Measurements from ENCODE around the gene CYP8B1. TPM values are rescaled to one million over a fixed set of nuclear protein-coding genes. Genes with fewer than 3 reads are reported as not detected.

CYP8B1 gene
- total and polyA plus RNA-seq, 2 experiments from 2014 or later: not detected

DNA sequence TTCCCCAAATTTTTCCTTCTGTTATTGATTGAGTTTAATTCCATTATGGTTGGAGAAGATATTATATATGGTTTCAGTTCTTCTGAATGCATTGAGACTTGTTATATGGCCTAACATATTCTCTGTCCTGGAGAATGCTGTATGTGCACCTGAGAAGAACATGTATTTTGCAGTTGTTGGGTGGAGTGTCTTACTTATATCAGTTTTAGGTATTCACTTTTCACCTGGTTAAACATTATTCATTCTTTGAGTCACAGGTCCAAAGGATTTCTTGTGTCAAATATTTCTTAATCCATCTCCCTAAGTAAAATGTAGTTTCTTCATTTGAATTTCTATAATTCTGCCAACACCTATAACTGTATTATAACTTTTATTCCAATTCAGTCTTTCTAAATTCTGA lies 48.7 kb downstream of the CYP8B1 start:
- Histone ChIP-seq H3K9me2 (ENCODE audit: insufficient read depth) (no peaks in the 10 kb centered on the region), H3K9ac (no peak overlapping the region), H3K4me1 (ENCODE audit: insufficient read depth) (no peaks in the 10 kb centered on the region), H3K27ac (no peak overlapping the region), H3F3A (ENCODE audit: insufficient read depth) (no peaks in the 10 kb centered on the region; the same call in 1 of the 2 replicates), H2AFZ (no peak overlapping the region), H4K20me1 (ENCODE audit: insufficient read depth) (no peaks in the 10 kb centered on the region), H3K27me3 (replicated peaks; ENCODE audit: insufficient read depth) (0 out of 2 replicates have a peak, but pooled peaks cover 7% of the 10 kb centered on the region), H3K36me3 (ENCODE audit: low read depth) (no peaks in the 10 kb centered on the region), H3K4me3 (no peak overlapping the region), H3K79me2 (ENCODE audit: insufficient read depth) (no peaks in the 10 kb centered on the region), H3K9me3 (ENCODE audit: low read depth) (no peaks in the 10 kb centered on the region), H3K4me2 (ENCODE audit: unreplicated experiment) (no peak overlapping the region)
- DNase-seq: no peak
- TF ChIP-seq EZH2phosphoT487 (IDR thresholded peaks at IDR 0.05; ENCODE audit: insufficient read depth, low read depth): no peak
- TF ChIP-seq EZH2 (IDR thresholded peaks at IDR 0.05; ENCODE audit: insufficient read depth, poor library complexity, severe bottlenecking): no peak
- in situ Hi-C loops (cut with MboI): no loop called here

DNA sequence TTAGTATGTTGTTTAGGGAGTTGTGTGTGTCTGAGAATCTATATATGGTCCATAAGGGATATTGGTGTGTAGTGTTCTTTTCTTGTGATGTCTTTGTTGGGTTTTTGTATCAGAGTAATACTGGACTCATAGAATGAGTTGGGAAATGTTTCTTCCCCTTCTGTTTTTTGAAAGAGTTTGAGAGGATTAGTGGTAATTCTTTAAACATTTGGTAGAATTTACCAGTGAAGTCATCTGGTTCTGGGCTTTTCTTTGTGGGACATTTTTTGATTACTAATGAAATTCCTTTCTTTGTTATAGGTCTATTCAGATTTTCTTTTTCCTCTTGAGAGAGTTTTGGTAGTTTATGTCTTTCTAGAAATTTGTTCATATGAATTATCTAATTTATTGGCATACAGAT lies 49.5 kb downstream of the CYP8B1 start:
- no peak overlapping the region for H3K4me3 ChIP-seq
- no peak overlapping the region for H3K27ac ChIP-seq
- 0 out of 2 replicates have a peak, but pooled peaks cover 7% of the 10 kb centered on the region for H3K27me3 ChIP-seq (replicated peaks; ENCODE audit: insufficient read depth)
- no peak overlapping the region for H2AFZ ChIP-seq
- no peaks in the 10 kb centered on the region for H3F3A ChIP-seq (ENCODE audit: insufficient read depth)
- DNase-seq: no peak
- no peaks in the 10 kb centered on the region for H4K20me1 ChIP-seq (ENCODE audit: insufficient read depth)
- no peaks in the 10 kb centered on the region for H3K9me3 ChIP-seq (ENCODE audit: low read depth)
- no peak overlapping the region for H3K9ac ChIP-seq
- TF ChIP-seq EZH2phosphoT487 (IDR thresholded peaks at IDR 0.05; ENCODE audit: insufficient read depth, low read depth): no peak
- no peak for TF ChIP-seq EZH2 (IDR thresholded peaks at IDR 0.05; ENCODE audit: insufficient read depth, poor library complexity, severe bottlenecking)
- H3K4me2 ChIP-seq (ENCODE audit: unreplicated experiment): no peak overlapping the region
- no peaks in the 10 kb centered on the region for H3K36me3 ChIP-seq (ENCODE audit: low read depth)
- H3K79me2 ChIP-seq (ENCODE audit: insufficient read depth): no peaks in the 10 kb centered on the region
- in situ Hi-C loops (cut with MboI): no loop called here
- no peaks in the 10 kb centered on the region for H3K4me1 ChIP-seq (ENCODE audit: insufficient read depth)
- H3K9me2 ChIP-seq (ENCODE audit: insufficient read depth): no peaks in the 10 kb centered on the region

DNA sequence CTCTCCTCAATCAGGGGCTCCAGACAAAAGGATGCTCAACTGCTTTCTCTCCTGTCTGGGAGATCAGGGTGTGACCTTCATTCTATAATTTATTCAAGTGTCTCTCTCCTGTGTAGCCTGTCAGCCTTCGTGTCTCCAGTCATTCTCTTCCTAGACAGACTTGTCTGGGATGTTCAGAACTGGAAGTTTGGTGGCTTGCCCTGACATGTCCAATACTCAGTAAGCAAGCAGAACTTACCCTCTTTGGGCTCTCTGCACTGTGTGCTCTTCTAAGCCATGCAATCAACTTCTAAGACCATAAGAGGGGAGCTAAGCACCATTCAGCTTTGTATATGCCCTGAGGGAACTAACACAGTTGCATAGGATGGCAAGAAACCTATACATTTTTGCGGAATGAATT lies 52.3 kb downstream of the CYP8B1 start:
- H2AFZ ChIP-seq: 0 out of 2 replicates have a peak overlapping the region, but pooled peaks have one; percentile 22
- H3K79me2 ChIP-seq (ENCODE audit: insufficient read depth): no peaks in the 10 kb centered on the region
- H3K9me2 ChIP-seq (ENCODE audit: insufficient read depth): no peaks in the 10 kb centered on the region
- 45 to 60% methylated on average over 2 of the region's 2 CpGs for WGBS, 2 experiments (ENCODE audit: low coverage in 1 of 2, low lambda C conversion rate in 2 of 2, missing lambda C conversion rate in 2 of 2)
- no peak for TF ChIP-seq EZH2phosphoT487 (IDR thresholded peaks at IDR 0.05; ENCODE audit: insufficient read depth, low read depth)
- no peak for TF ChIP-seq EZH2 (IDR thresholded peaks at IDR 0.05; ENCODE audit: insufficient read depth, poor library complexity, severe bottlenecking)
- H3K4me1 ChIP-seq (ENCODE audit: insufficient read depth): no peaks in the 10 kb centered on the region
- H3K27ac ChIP-seq: no peak overlapping the region
- no peak overlapping the region for H3K9ac ChIP-seq
- no peaks in the 10 kb centered on the region for H4K20me1 ChIP-seq (ENCODE audit: insufficient read depth)
- DNase-seq: no peak
- H3K36me3 ChIP-seq (ENCODE audit: low read depth): no peaks in the 10 kb centered on the region
- 0 out of 2 replicates have a peak, but pooled peaks cover 4% of the 10 kb centered on the region for H3F3A ChIP-seq (ENCODE audit: insufficient read depth)
- in situ Hi-C loops (cut with MboI): no loop called here
- no peak overlapping the region for H3K4me2 ChIP-seq (ENCODE audit: unreplicated experiment)
- H3K4me3 ChIP-seq: no peak overlapping the region
- peaks cover 13% of the 10 kb centered on the region for H3K27me3 ChIP-seq (replicated peaks; ENCODE audit: insufficient read depth)
- no peaks in the 10 kb centered on the region for H3K9me3 ChIP-seq (ENCODE audit: low read depth)

DNA sequence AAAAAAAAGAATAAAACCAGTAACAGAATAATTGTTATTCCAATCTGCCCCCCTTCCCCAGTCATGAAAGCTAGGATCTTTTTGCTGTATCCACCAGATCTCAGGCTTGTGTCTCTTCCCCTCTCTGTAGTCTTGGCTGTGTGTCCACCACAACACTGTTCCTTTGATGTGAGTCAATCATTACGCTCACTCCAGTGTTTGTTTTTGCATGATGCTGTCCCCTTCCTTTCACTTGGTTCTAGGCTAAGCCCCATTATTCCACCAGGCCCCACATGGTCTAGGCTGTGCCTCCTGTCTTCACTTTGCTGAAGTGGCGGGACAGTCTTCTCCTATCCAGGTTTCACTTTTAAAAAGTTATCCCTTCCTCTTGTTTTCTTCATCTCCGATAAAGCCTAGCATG lies 52.9 kb downstream of the CYP8B1 start:
- Histone ChIP-seq H3K4me2 (ENCODE audit: unreplicated experiment) (no peak overlapping the region), H3K9me3 (ENCODE audit: low read depth) (no peaks in the 10 kb centered on the region), H3K36me3 (ENCODE audit: low read depth) (no peaks in the 10 kb centered on the region), H4K20me1 (ENCODE audit: insufficient read depth) (no peaks in the 10 kb centered on the region), H3K9me2 (ENCODE audit: insufficient read depth) (no peaks in the 10 kb centered on the region), H3K9ac (no peak overlapping the region), H3K27me3 (replicated peaks; ENCODE audit: insufficient read depth) (peaks cover 13% of the 10 kb centered on the region), H3K4me3 (no peak overlapping the region), H3F3A (ENCODE audit: insufficient read depth) (0 out of 2 replicates have a peak, but pooled peaks cover 4% of the 10 kb centered on the region), H2AFZ (0 out of 2 replicates have a peak overlapping the region, but pooled peaks have one; percentile 22), H3K4me1 (ENCODE audit: insufficient read depth) (no peaks in the 10 kb centered on the region), H3K79me2 (ENCODE audit: insufficient read depth) (no peaks in the 10 kb centered on the region), H3K27ac (no peak overlapping the region)
- WGBS, 2 experiments (ENCODE audit: low coverage in 1 of 2, low lambda C conversion rate in 2 of 2, missing lambda C conversion rate in 2 of 2): 95 to 100% methylated on average over 3 of the region's 3 CpGs
- in situ Hi-C loops (cut with MboI): no loop called here
- TF ChIP-seq EZH2 (IDR thresholded peaks at IDR 0.05; ENCODE audit: insufficient read depth, poor library complexity, severe bottlenecking) (no peak), EZH2phosphoT487 (IDR thresholded peaks at IDR 0.05; ENCODE audit: insufficient read depth, low read depth) (no peak)
- no peak for DNase-seq

Other genes starting within 250 kb of the CYP8B1 start
- 65.4 and 72.8 TPM in 2 replicates for gene ZBTB47, start 222.2 kb downstream of the CYP8B1 start, total RNA-seq (2014; rRNA removed; shearing (Covaris generic))
- 5.2 TPM in 2 replicates for gene ZBTB47, start 222.2 kb downstream of the CYP8B1 start, polyA plus RNA-seq (2016; fragmentation: Nextera tagmentation; extraction: Ambion mirVana)
- not detected in 2 replicates for gene KLHL40, start 190.3 kb downstream of the CYP8B1 start, total RNA-seq (2014; rRNA removed; shearing (Covaris generic))
- gene KLHL40, start 190.3 kb downstream of the CYP8B1 start, polyA plus RNA-seq (2016; fragmentation: Nextera tagmentation; extraction: Ambion mirVana): not detected in 2 replicates
- gene HHATL, start 173.1 kb downstream of the CYP8B1 start, total RNA-seq (2014; rRNA removed; shearing (Covaris generic)): not detected in 2 replicates
- not detected in 2 replicates for gene HHATL, start 173.1 kb downstream of the CYP8B1 start, polyA plus RNA-seq (2016; fragmentation: Nextera tagmentation; extraction: Ambion mirVana)
- 0.22 and 1.3 TPM in 2 replicates for gene CCDC13, start 102.6 kb downstream of the CYP8B1 start, total RNA-seq (2014; rRNA removed; shearing (Covaris generic))
- gene CCDC13, start 102.6 kb downstream of the CYP8B1 start, polyA plus RNA-seq (2016; fragmentation: Nextera tagmentation; extraction: Ambion mirVana): 0.41 and 1.1 TPM in 2 replicates
- 154 and 173 TPM in 2 replicates for gene HIGD1A, start 71.4 kb downstream of the CYP8B1 start, total RNA-seq (2014; rRNA removed; shearing (Covaris generic))
- gene HIGD1A, start 71.4 kb downstream of the CYP8B1 start, polyA plus RNA-seq (2016; fragmentation: Nextera tagmentation; extraction: Ambion mirVana): 211 and 217 TPM in 2 replicates
- gene ACKR2, start 66.4 kb downstream of the CYP8B1 start, total RNA-seq (2014; rRNA removed; shearing (Covaris generic)): 0.11 TPM in 1 of 2 replicates, not detected in the other
- 0.23 and 0.32 TPM in 2 replicates for gene ACKR2, start 66.4 kb downstream of the CYP8B1 start, polyA plus RNA-seq (2016; fragmentation: Nextera tagmentation; extraction: Ambion mirVana)
- 1.4 and 1.5 TPM in 2 replicates for gene ZNF662, start 30.3 kb upstream of the CYP8B1 start, total RNA-seq (2014; rRNA removed; shearing (Covaris generic))
- 1.6 and 2.3 TPM in 2 replicates for gene ZNF662, start 30.3 kb upstream of the CYP8B1 start, polyA plus RNA-seq (2016; fragmentation: Nextera tagmentation; extraction: Ambion mirVana)
- gene GASK1A, start 103.4 kb upstream of the CYP8B1 start, total RNA-seq (2014; rRNA removed; shearing (Covaris generic)): 0.63 and 1.8 TPM in 2 replicates
- gene GASK1A, start 103.4 kb upstream of the CYP8B1 start, polyA plus RNA-seq (2016; fragmentation: Nextera tagmentation; extraction: Ambion mirVana): 0.08 and 0.10 TPM in 2 replicates
- 11.6 and 14.5 TPM in 2 replicates for gene POMGNT2, start 230.2 kb upstream of the CYP8B1 start, total RNA-seq (2014; rRNA removed; shearing (Covaris generic))
- gene POMGNT2, start 230.2 kb upstream of the CYP8B1 start, polyA plus RNA-seq (2016; fragmentation: Nextera tagmentation; extraction: Ambion mirVana): 10.6 and 11.6 TPM in 2 replicates